Nephron progenitor cell (in vitro differentiated cells): ENCODE data around the gene SH3PXD2A.

Source experiments
- DNase-seq: peaks from one replicate; pipeline ENCODE4 v3.0.0; 2021
- H3K27ac Mint-ChIP-seq: 2 replicates; pipeline ENCODE4 v1.8.0; 2021; ENCODE audit warnings: mild to moderate bottlenecking, moderate library complexity, mixed read lengths
- H3K27me3 Mint-ChIP-seq: 2 replicates; pipeline ENCODE4 v1.8.0; 2021; ENCODE audit warnings: mild to moderate bottlenecking, low read depth, mixed read lengths; ENCODE audit not compliant: poor library complexity
- H3K36me3 Mint-ChIP-seq: 2 replicates; pipeline ENCODE4 v1.8.0; 2021; ENCODE audit warnings: low read depth, mixed read lengths
- H3K4me1 Mint-ChIP-seq: 2 replicates; pipeline ENCODE4 v1.8.0; 2021; ENCODE audit warnings: mixed read lengths
- H3K4me3 Mint-ChIP-seq: 2 replicates; pipeline ENCODE4 v1.8.0; 2021; ENCODE audit warnings: mild to moderate bottlenecking, moderate library complexity, mixed read lengths
- H3K9me3 Mint-ChIP-seq: 2 replicates; pipeline ENCODE4 v1.8.0; 2021; ENCODE audit warnings: mild to moderate bottlenecking, moderate library complexity, mixed read lengths
- CTCF ChIP-seq: fragments of 200-600 bp; sonication (generic); IDR thresholded peaks from 2 replicates; pipeline ENCODE4 v1.5.0; 2021; ENCODE audit warnings: antibody characterized with exemption

Gene SH3PXD2A

GRCh38 chr10:103564116-103564501 lies 291.3 kb downstream of the SH3PXD2A start:
- H3K27ac Mint-ChIP-seq: no peak overlapping the region

GRCh38 chr10:103563231-103564115 lies 291.9 kb downstream of the SH3PXD2A start:
- no peak for TF ChIP-seq CTCF
- Mint-ChIP-seq H3K27ac (no peak overlapping the region), H3K9me3 (no peaks in the 10 kb centered on the region), H3K4me1 (peaks cover under 1% of the 10 kb centered on the region), H3K27me3 (peaks cover 22% of the 10 kb centered on the region), H3K4me3 (no peak overlapping the region), H3K36me3 (no peaks in the 10 kb centered on the region)
- no peak for DNase-seq

More at GRCh38 chr10:103564116-103564501, 291.3 kb downstream of the SH3PXD2A start:
- TF ChIP-seq CTCF: no peak
- Mint-ChIP-seq H3K4me3 (no peak overlapping the region), H3K9me3 (no peaks in the 10 kb centered on the region), H3K36me3 (no peaks in the 10 kb centered on the region), H3K4me1 (no peaks in the 10 kb centered on the region), H3K27me3 (peaks cover 18% of the 10 kb centered on the region)
- no peak for DNase-seq

GRCh38 chr10:103562383-103562782 lies 293.0 kb downstream of the SH3PXD2A start:
- Mint-ChIP-seq H3K4me3 (no peak overlapping the region), H3K9me3 (no peaks in the 10 kb centered on the region), H3K27me3 (peaks cover 31% of the 10 kb centered on the region), H3K27ac (no peak overlapping the region), H3K4me1 (peaks cover 8% of the 10 kb centered on the region), H3K36me3 (no peaks in the 10 kb centered on the region)
- no peak for TF ChIP-seq CTCF
- DNase-seq: no peak

GRCh38 chr10:103560886-103561285 lies 294.5 kb downstream of the SH3PXD2A start:
- H3K27me3 Mint-ChIP-seq: peaks cover 46% of the 10 kb centered on the region
- no peaks in the 10 kb centered on the region for H3K36me3 Mint-ChIP-seq
- no peak for DNase-seq
- no peaks in the 10 kb centered on the region for H3K9me3 Mint-ChIP-seq
- no peak overlapping the region for H3K4me3 Mint-ChIP-seq
- H3K4me1 Mint-ChIP-seq: peaks cover 17% of the 10 kb centered on the region
- no peak for TF ChIP-seq CTCF
- H3K27ac Mint-ChIP-seq: no peak overlapping the region

GRCh38 chr10:103559776-103560175 lies 295.6 kb downstream of the SH3PXD2A start:
- no peaks in the 10 kb centered on the region for H3K9me3 Mint-ChIP-seq
- H3K27me3 Mint-ChIP-seq: peaks cover 46% of the 10 kb centered on the region
- DNase-seq: no peak
- no peaks in the 10 kb centered on the region for H3K36me3 Mint-ChIP-seq
- peaks cover 19% of the 10 kb centered on the region for H3K4me1 Mint-ChIP-seq
- H3K27ac Mint-ChIP-seq: no peak overlapping the region
- no peak overlapping the region for H3K4me3 Mint-ChIP-seq
- TF ChIP-seq CTCF: no peak

DNA sequence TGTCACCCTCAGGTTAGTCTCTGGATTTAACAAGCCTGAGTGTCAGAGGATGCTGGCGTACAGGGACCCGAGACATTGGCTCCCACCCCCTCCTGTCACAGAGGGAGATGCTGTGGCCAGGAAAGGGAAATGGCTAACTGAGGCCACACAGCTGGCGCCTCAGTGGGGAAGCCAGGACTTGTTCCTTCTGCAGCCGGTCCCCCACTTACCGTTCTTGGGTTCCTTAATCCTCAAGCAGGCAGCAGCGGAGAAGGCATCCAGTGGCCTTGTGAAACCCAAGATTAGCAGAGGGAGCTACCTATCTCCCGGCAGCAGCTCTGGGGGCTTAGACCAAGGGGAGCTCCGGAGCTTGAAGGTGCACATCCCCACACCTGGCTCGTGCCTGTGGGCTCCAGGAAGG lies 296.5 kb downstream of the SH3PXD2A start:
- Mint-ChIP-seq H3K9me3 (no peaks in the 10 kb centered on the region), H3K4me3 (no peak overlapping the region), H3K27me3 (peaks cover 54% of the 10 kb centered on the region), H3K4me1 (peaks cover 23% of the 10 kb centered on the region), H3K27ac (no peak overlapping the region), H3K36me3 (no peaks in the 10 kb centered on the region)
- no peak for TF ChIP-seq CTCF
- no peak for DNase-seq
